Activated T-cell treated with anti-CD3 and anti-CD28 coated beads, Interleukin-2, amount 50 U/mL, for 4 hours (primary cell): Measurements from ENCODE around the gene SWSAP1. TPM values are rescaled to one million over a fixed set of nuclear protein-coding genes. Genes with fewer than 3 reads are reported as not detected.
A peak's percentile ranks its signal among the peaks of the same experiment; 100 is the strongest.
"Not testable (repeated sequence)": the region's sequence is repeated elsewhere in the genome, so short reads cannot be mapped to it uniquely, and the experiment has no call there.

Experiments used
- ATAC-seq, 2 donors: fragments of 200-7000 bp; cut with Tn5 transposase; one replicate each; pipeline ENCODE4 v1.10.0; 2021
- DNase-seq: peaks from one replicate; pipeline ENCODE4 v3.0.0-alpha.2; 2020
- H3K27me3 Mint-ChIP-seq: one replicate; pipeline ENCODE4 v1.8.0; 2021; ENCODE audit warnings: low read depth, mixed read lengths
- H3K36me3 Mint-ChIP-seq: one replicate; pipeline ENCODE4 v1.8.0; 2022; ENCODE audit warnings: mixed read lengths; ENCODE audit not compliant: insufficient read depth
- H3K4me1 Mint-ChIP-seq: one replicate; pipeline ENCODE4 v1.8.0; 2021; ENCODE audit warnings: low read depth, mixed read lengths
- H3K4me3 Mint-ChIP-seq: one replicate; pipeline ENCODE4 v1.8.0; 2021; ENCODE audit warnings: mild to moderate bottlenecking, moderate library complexity, mixed read lengths
- H3K9me3 Mint-ChIP-seq: one replicate; pipeline ENCODE4 v1.8.0; 2021; ENCODE audit warnings: mixed read lengths
- total RNA-seq, 3 donors: library from RNA; stranded (reverse); gene quantifications; one replicate each; pipeline ENCODE4 v1.2.1, GENCODE V29; 2021

Gene SWSAP1
- total RNA-seq, 3 donors from 2014 or later: 2.0 to 3.1 (median 2.1) TPM

- H3K36me3 Mint-ChIP-seq: peaks cover 7% of the 10 kb centered on the region
- no peaks in the 10 kb centered on the region for H3K9me3 Mint-ChIP-seq
- H3K27me3 Mint-ChIP-seq: no peaks in the 10 kb centered on the region
- ATAC-seq (no peak), DNase-seq (no peak)
- no peak overlapping the region for H3K4me3 Mint-ChIP-seq
- H3K4me1 Mint-ChIP-seq: no peaks in the 10 kb centered on the region
Measured at GRCh38 chr19:11363881-11364280, 10.6 kb upstream of the SWSAP1 start.

GRCh38 chr19:11364296-11364904, 10.1 kb upstream of the SWSAP1 start:
- no peaks in the 10 kb centered on the region for H3K9me3 Mint-ChIP-seq
- H3K27me3 Mint-ChIP-seq: no peaks in the 10 kb centered on the region
- H3K4me1 Mint-ChIP-seq: no peaks in the 10 kb centered on the region
- DNase-seq (no peak), ATAC-seq (no peak)
- no peak overlapping the region for H3K4me3 Mint-ChIP-seq
- peaks cover 11% of the 10 kb centered on the region for H3K36me3 Mint-ChIP-seq

- no peaks in the 10 kb centered on the region for H3K27me3 Mint-ChIP-seq
- H3K4me3 Mint-ChIP-seq: no peak overlapping the region
- H3K4me1 Mint-ChIP-seq: no peaks in the 10 kb centered on the region
- peaks cover 14% of the 10 kb centered on the region for H3K36me3 Mint-ChIP-seq
- H3K9me3 Mint-ChIP-seq: no peaks in the 10 kb centered on the region
- ATAC-seq: no peak
- DNase-seq: no peak
Measured at GRCh38 chr19:11364935-11365334, 9.5 kb upstream of the SWSAP1 start.

- H3K9me3 Mint-ChIP-seq: no peaks in the 10 kb centered on the region
- no peak for ATAC-seq
- no peak for DNase-seq
- H3K27me3 Mint-ChIP-seq: no peaks in the 10 kb centered on the region
- H3K4me3 Mint-ChIP-seq: no peak overlapping the region
- H3K4me1 Mint-ChIP-seq: no peaks in the 10 kb centered on the region
- peaks cover 14% of the 10 kb centered on the region for H3K36me3 Mint-ChIP-seq
Measured at GRCh38 chr19:11365557-11366117, 8.8 kb upstream of the SWSAP1 start.

GRCh38 chr19:11367528-11367927, 6.9 kb upstream of the SWSAP1 start:
- no peak for DNase-seq
- H3K4me1 Mint-ChIP-seq: no peaks in the 10 kb centered on the region
- no peaks in the 10 kb centered on the region for H3K9me3 Mint-ChIP-seq
- no peak overlapping the region for H3K4me3 Mint-ChIP-seq
- H3K27me3 Mint-ChIP-seq: no peaks in the 10 kb centered on the region
- H3K36me3 Mint-ChIP-seq: peaks cover 18% of the 10 kb centered on the region
- no peak for ATAC-seq

GRCh38 chr19:11370744-11371143, 3.7 kb upstream of the SWSAP1 start:
- H3K4me1 Mint-ChIP-seq: peaks cover 6% of the 10 kb centered on the region
- no peaks in the 10 kb centered on the region for H3K9me3 Mint-ChIP-seq

GRCh38 chr19:11373166-11373884, 1.1 kb upstream of the SWSAP1 start:
- ATAC-seq: no peak
- Mint-ChIP-seq H3K9me3 (no peaks in the 10 kb centered on the region), H3K36me3 (peaks cover 20% of the 10 kb centered on the region), H3K27me3 (no peaks in the 10 kb centered on the region), H3K4me3 (peak overlapping the region; percentile 14), H3K4me1 (peaks cover 25% of the 10 kb centered on the region)
- no peak for DNase-seq

More at GRCh38 chr19:11370744-11371143, 3.7 kb upstream of the SWSAP1 start:
- peaks cover 15% of the 10 kb centered on the region for H3K36me3 Mint-ChIP-seq
- H3K4me3 Mint-ChIP-seq: no peak overlapping the region
- ATAC-seq (no peak), DNase-seq (no peak)
- no peaks in the 10 kb centered on the region for H3K27me3 Mint-ChIP-seq

GRCh38 chr19:11373885-11374432, 507 bp upstream of the SWSAP1 start:
- DNase-seq: no peak
- H3K4me3 Mint-ChIP-seq: no peak overlapping the region
- no peaks in the 10 kb centered on the region for H3K27me3 Mint-ChIP-seq
- peaks cover 30% of the 10 kb centered on the region for H3K4me1 Mint-ChIP-seq
- no peaks in the 10 kb centered on the region for H3K9me3 Mint-ChIP-seq
- H3K36me3 Mint-ChIP-seq: peaks cover 18% of the 10 kb centered on the region
- ATAC-seq: no peak

GRCh38 chr19:11375143-11375948, 880 bp downstream of the SWSAP1 start:
- H3K4me3 Mint-ChIP-seq: no peak overlapping the region
- DNase-seq: peak; percentile 51
- H3K9me3 Mint-ChIP-seq: no peaks in the 10 kb centered on the region
- H3K4me1 Mint-ChIP-seq: peaks cover 37% of the 10 kb centered on the region
- peak; percentile 13 to 21 for ATAC-seq
- H3K36me3 Mint-ChIP-seq: peaks cover 12% of the 10 kb centered on the region
- no peaks in the 10 kb centered on the region for H3K27me3 Mint-ChIP-seq

GRCh38 chr19:11377237-11377636, 2.8 kb downstream of the SWSAP1 start:
- Mint-ChIP-seq H3K4me3 (peak overlapping the region; percentile 67), H3K27me3 (peaks cover 8% of the 10 kb centered on the region), H3K4me1 (peaks cover 52% of the 10 kb centered on the region), H3K36me3 (peaks cover 8% of the 10 kb centered on the region), H3K9me3 (no peaks in the 10 kb centered on the region)
- no peak for ATAC-seq
- no peak for DNase-seq

- H3K9me3 Mint-ChIP-seq: no peaks in the 10 kb centered on the region
- H3K4me1 Mint-ChIP-seq: peaks cover 54% of the 10 kb centered on the region
- ATAC-seq (no peak), DNase-seq (no peak)
- H3K36me3 Mint-ChIP-seq: peaks cover 8% of the 10 kb centered on the region
- H3K4me3 Mint-ChIP-seq: no peak overlapping the region
- H3K27me3 Mint-ChIP-seq: peaks cover 12% of the 10 kb centered on the region
Measured at GRCh38 chr19:11377756-11378155, 3.3 kb downstream of the SWSAP1 start.

GRCh38 chr19:11378319-11379189, 4.1 kb downstream of the SWSAP1 start:
- Mint-ChIP-seq H3K4me1 (peaks cover 53% of the 10 kb centered on the region), H3K27me3 (peaks cover 18% of the 10 kb centered on the region), H3K4me3 (no peak overlapping the region), H3K36me3 (peaks cover 8% of the 10 kb centered on the region), H3K9me3 (no peaks in the 10 kb centered on the region)
- ATAC-seq (no peak), DNase-seq (no peak)

- DNase-seq, H3K9me3 Mint-ChIP-seq, H3K36me3 Mint-ChIP-seq, H3K4me3 Mint-ChIP-seq, ATAC-seq: not testable (repeated sequence)
- H3K27me3 Mint-ChIP-seq: peaks cover 20% of the 10 kb centered on the region
- H3K4me1 Mint-ChIP-seq: peaks cover 53% of the 10 kb centered on the region
Measured at GRCh38 chr19:11379269-11379845, 4.9 kb downstream of the SWSAP1 start.
